GM15510 (cell line): Measurements from ENCODE around the gene AMN.

Experiments used
- POLR2A ChIP-seq: IDR thresholded peaks from 3 replicates; pipeline ENCODE4 v1.6.1; 2011; ENCODE audit warnings: borderline replicate concordance; ENCODE audit not compliant: insufficient read length; ENCODE audit errors: extremely low read depth

Gene AMN

GRCh38 chr14:102892651-102893050, 29.8 kb upstream of the AMN start:
- no peak for TF ChIP-seq POLR2A

- TF ChIP-seq POLR2A = no peak
These were observed 29.0 kb upstream of the AMN start for GRCh38 chr14:102893452-102893851.

- TF ChIP-seq POLR2A = no peak
These were observed 25.0 kb upstream of the AMN start for GRCh38 chr14:102897299-102898027.

- TF ChIP-seq POLR2A = no peak
These were observed 24.2 kb upstream of the AMN start for GRCh38 chr14:102898298-102898697.

- TF ChIP-seq POLR2A = no peak
These were observed 23.5 kb upstream of the AMN start for GRCh38 chr14:102898776-102899515.

GRCh38 chr14:102899516-102899900, 23.0 kb upstream of the AMN start:
- TF ChIP-seq POLR2A = no peak

GRCh38 chr14:102900631-102901571, 21.6 kb upstream of the AMN start:
- TF ChIP-seq POLR2A = peak; percentile 4

- peak; percentile 18 for TF ChIP-seq POLR2A
These were observed 20.8 kb upstream of the AMN start for GRCh38 chr14:102901633-102902032.

GRCh38 chr14:102902086-102902485, 20.4 kb upstream of the AMN start:
- no peak for TF ChIP-seq POLR2A

- TF ChIP-seq POLR2A = no peak
These were observed 19.8 kb upstream of the AMN start for GRCh38 chr14:102902523-102903247.

GRCh38 chr14:102903248-102903888, 19.1 kb upstream of the AMN start:
- no peak for TF ChIP-seq POLR2A

- no peak for TF ChIP-seq POLR2A
These were observed 18.5 kb upstream of the AMN start for GRCh38 chr14:102903889-102904512.

GRCh38 chr14:102905116-102906108, 17.1 kb upstream of the AMN start:
- TF ChIP-seq POLR2A = no peak
